ENCODE data around the gene FBXO24. TPM values are rescaled to one million over a fixed set of nuclear protein-coding genes. Genes with fewer than 3 reads are reported as not detected.

The FBXO24 gene
- total and polyA plus RNA-seq, 2 of the 4 experiments (the other 2 are of a cell fraction), result 0.43 to 0.54 TPM

- intact Hi-C loops (cut with micrococcal nuclease) (loop anchor here (5.0 kb wide), 2 partner anchors 54 to 69 kb away; partner anchors contain the start of gene TSC22D4), dilution Hi-C loops (cut with HindIII; ENCODE audit: low sequenced_read_pairs, unreplicated experiment) (no loop called here), in situ Hi-C loops (cut with MboI; ENCODE audit: low sequenced_read_pairs) (no loop called here)
- TF ChIP-seq BHLHE40 (IDR thresholded peaks at IDR 0.05; ENCODE audit: low read depth, low read length) (0 out of 2 replicates have a peak, but pooled peaks have one; percentile 29), CHD1 (IDR thresholded peaks at IDR 0.05; ENCODE audit: low read depth, low read length) (no peak)
- H4K5ac ChIP-seq (ENCODE audit: low read depth, low read length), result peak overlapping the region; percentile 65
- DNase-seq, result no peak
- peak overlapping the region; percentile 93 for H2BK15ac ChIP-seq (ENCODE audit: low read depth, low read length)
- POLR2A ChIA-PET (ENCODE audit: unreplicated experiment), result no interaction called here
- 0% methylated on average over 4 of the region's 10 CpGs; no CpG with 5 or more reads in 1 of the 2 experiments for WGBS, 2 experiments (ENCODE audit: extremely low coverage in 2 of 2, insufficient read length in 1 of 2)
- peak overlapping the region; percentile 77 for H4K91ac ChIP-seq (ENCODE audit: insufficient read depth, low read depth, low read length)
- H2AK9ac ChIP-seq (replicated peaks; ENCODE audit: low read depth, low read length, poor library complexity), result peak overlapping the region; percentile 30
- H2AFZ ChIP-seq (replicated peaks; ENCODE audit: low read length, poor library complexity), result peak overlapping the region; percentile 87
- H3K56ac ChIP-seq (ENCODE audit: extremely low read depth, insufficient read depth, low read length), result peak overlapping the region; percentile 58; the same call in 1 of the 2 replicates
- H3K18ac ChIP-seq (ENCODE audit: low read depth, low read length), result peak overlapping the region; percentile 94
- H3K27me3 ChIP-seq (ENCODE audit: control insufficient read depth, insufficient read depth, low read length), result no peaks in the 10 kb centered on the region
- no TSS peak for BruUV-seq (replicated peaks)
- peaks cover 28% of the 10 kb centered on the region for H3K4me1 ChIP-seq (ENCODE audit: control insufficient read depth, insufficient read depth, low read length)
- H4K8ac ChIP-seq (ENCODE audit: low read depth in 2 of 2, low read length in 2 of 2), result peak overlapping the region; percentile 83 to 94
- H3K36me3 ChIP-seq (ENCODE audit: control insufficient read depth, insufficient read depth, low read length), result no peaks in the 10 kb centered on the region; the same call in 1 of the 2 replicates
- peak overlapping the region; percentile 63 for H3K9ac ChIP-seq (ENCODE audit: low read depth, low read length)
- H3K79me1 ChIP-seq (ENCODE audit: low read depth in 1 of 2, low read length in 2 of 2), result peaks cover 18 to 47% of the 10 kb centered on the region in 2 experiments
- H2BK20ac ChIP-seq (ENCODE audit: low read depth, low read length), result peak overlapping the region; percentile 70
- peak overlapping the region; percentile 67 for H3K23ac ChIP-seq (ENCODE audit: low read depth, low read length)
- H3K9me3 ChIP-seq (ENCODE audit: control insufficient read depth, insufficient read depth, low read length), result no peaks in the 10 kb centered on the region
- peak overlapping the region; percentile 70 for H3K4ac ChIP-seq (ENCODE audit: low read depth, low read length)
- peak overlapping the region; percentile 57 for H3K4me2 ChIP-seq (ENCODE audit: low read depth, low read length)
- H3K14ac ChIP-seq (replicated peaks; ENCODE audit: low read depth, low read length), result peak overlapping the region; percentile 44
- peak overlapping the region; percentile 58 for H2BK120ac ChIP-seq (ENCODE audit: low read depth, low read length)
- H2BK5ac ChIP-seq (ENCODE audit: low read depth, low read length, poor library complexity, severe bottlenecking), result peak overlapping the region; percentile 76
- no peaks in the 10 kb centered on the region for H4K20me1 ChIP-seq (ENCODE audit: insufficient read depth, low read length)
- peaks cover 27% of the 10 kb centered on the region for H3K9me1 ChIP-seq (ENCODE audit: insufficient read depth, low read length)
- H2AK5ac ChIP-seq (ENCODE audit: low read depth, low read length), result peak overlapping the region; percentile 82
- H3K4me3 ChIP-seq (ENCODE audit: insufficient read depth, low read depth, low read length), result no peak overlapping the region
- CTCF ChIA-PET, result interaction anchor here (0.5 to 0.9 kb wide), 4 partner anchors 14 to 81 kb away, joined by 3 to 4 read pairs (median 3); no protein-coding TSS in a partner anchor
- peak; percentile 25 for ATAC-seq (ENCODE audit: low read depth)
- H3K27ac ChIP-seq (ENCODE audit: insufficient read depth, low read length), result peak overlapping the region; percentile 49
These were observed 39.8 kb upstream of the FBXO24 start for GRCh38 chr7:100546129-100546925.

All from IMR-90 (cell line).